AG20443 (cell line): Measurements from ENCODE around the gene CYP2C19.
"Not testable (repeated sequence)": the region's sequence is repeated elsewhere in the genome, so short reads cannot be mapped to it uniquely, and the experiment has no call there.

Experiments
- DNase-seq: peaks from one replicate; pipeline ENCODE4 v3.0.0; 2012; ENCODE audit warnings: low spot score, mixed read lengths

CYP2C19 gene

GRCh38 chr10:94762393-94762792 lies at the start of gene CYP2C19:
TSS of gene CYP2C19 (plus strand) at chr10:94762681. CDS start at chr10:94762706, 25 bp downstream.
- no peak for DNase-seq

- no peak for DNase-seq
These were observed 36.6 kb upstream of the CYP2C19 start for GRCh38 chr10:94725871-94726270.

GRCh38 chr10:94735197-94735596 lies 27.3 kb upstream of the CYP2C19 start:
- DNase-seq: no peak

GRCh38 chr10:94738588-94738987 lies 23.9 kb upstream of the CYP2C19 start:
- no peak for DNase-seq

GRCh38 chr10:94747137-94747536 lies 15.3 kb upstream of the CYP2C19 start:
- no peak for DNase-seq

- DNase-seq: no peak
These were observed 14.6 kb upstream of the CYP2C19 start for GRCh38 chr10:94747838-94748237.

GRCh38 chr10:94757916-94758315 lies 4.6 kb upstream of the CYP2C19 start:
- no peak for DNase-seq

GRCh38 chr10:94760586-94761178 lies 1.8 kb upstream of the CYP2C19 start:
- DNase-seq: no peak

- not testable (repeated sequence) for DNase-seq
These were observed 12.9 kb downstream of the CYP2C19 start for GRCh38 chr10:94775425-94775824.

GRCh38 chr10:94777886-94778458 lies 15.5 kb downstream of the CYP2C19 start:
- DNase-seq: no peak

- DNase-seq: no peak
These were observed 18.4 kb downstream of the CYP2C19 start for GRCh38 chr10:94780844-94781243.

GRCh38 chr10:94784256-94784655 lies 21.8 kb downstream of the CYP2C19 start:
- no peak for DNase-seq

GRCh38 chr10:94785211-94785610 lies 22.7 kb downstream of the CYP2C19 start:
- no peak for DNase-seq

- not testable (repeated sequence) for DNase-seq
These were observed 38.1 kb downstream of the CYP2C19 start for GRCh38 chr10:94800551-94800950.

- no peak for DNase-seq
These were observed 40.8 kb downstream of the CYP2C19 start for GRCh38 chr10:94803307-94803706.

GRCh38 chr10:94830025-94830424 lies 67.5 kb downstream of the CYP2C19 start:
- DNase-seq: not testable (repeated sequence)

GRCh38 chr10:94846204-94846603 lies 83.7 kb downstream of the CYP2C19 start:
- DNase-seq: no peak

GRCh38 chr10:94850766-94851165 lies 88.3 kb downstream of the CYP2C19 start:
- DNase-seq: no peak

GRCh38 chr10:94851263-94851662 lies 88.8 kb downstream of the CYP2C19 start:
- DNase-seq: no peak

GRCh38 chr10:94852438-94852837 lies 90.0 kb downstream of the CYP2C19 start:
- no peak for DNase-seq

- DNase-seq: no peak
These were observed 90.6 kb downstream of the CYP2C19 start for GRCh38 chr10:94853065-94853464.

- no peak for DNase-seq
These were observed 95.5 kb downstream of the CYP2C19 start for GRCh38 chr10:94858005-94858404.

- no peak for DNase-seq
These were observed 96.6 kb downstream of the CYP2C19 start for GRCh38 chr10:94859086-94859485.

- no peak for DNase-seq
These were observed 116.2 kb downstream of the CYP2C19 start for GRCh38 chr10:94878649-94879048.
